GM18858 (cell line): ENCODE data around the gene CCND1.

Experiments
- ATAC-seq: cut with Tn5 transposase; IDR thresholded peaks from one replicate; pipeline ENCODE4 v1.9.1; 2021; ENCODE audit not compliant: unreplicated experiment

The CCND1 gene

DNA sequence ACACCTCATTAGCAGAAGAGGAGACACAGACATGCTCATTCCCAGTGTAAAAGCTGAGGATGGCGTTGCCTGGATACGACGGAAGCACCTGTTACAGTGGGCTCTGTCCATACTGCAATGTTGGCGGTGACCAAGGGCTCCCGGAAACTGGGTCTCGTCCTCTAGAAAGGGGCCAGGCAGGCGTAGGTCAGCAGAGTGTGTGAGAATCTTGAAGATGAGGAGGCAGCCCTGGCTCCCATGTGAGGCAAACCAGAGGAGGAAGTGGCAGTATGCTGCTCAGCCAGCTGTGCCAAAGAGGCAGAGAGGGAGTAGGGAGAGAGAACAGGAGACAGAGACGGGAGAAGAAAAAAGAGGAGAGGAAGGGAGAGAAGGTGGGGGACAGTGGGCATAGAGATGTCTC is 23.9 kb downstream of the CCND1 start:
- no peak for ATAC-seq

DNA sequence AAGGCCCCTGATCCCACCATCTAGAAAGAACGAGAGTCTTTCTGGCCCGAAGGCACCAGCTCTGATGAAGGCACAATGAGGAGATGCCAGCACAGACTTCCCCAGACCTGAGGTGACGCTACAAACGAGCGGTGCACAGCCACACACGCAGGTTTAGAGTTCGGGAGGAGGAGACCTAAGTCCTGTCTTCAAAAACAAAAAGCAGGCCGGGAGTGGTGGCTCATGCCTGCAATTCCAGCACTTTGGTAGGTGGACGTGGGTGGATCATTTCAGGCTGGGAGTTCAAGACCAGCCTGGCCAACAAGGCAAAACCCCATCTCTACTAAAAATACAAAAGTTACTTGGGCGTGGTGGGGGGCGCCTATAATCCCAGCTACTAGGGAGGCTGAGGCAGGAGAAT is 24.7 kb downstream of the CCND1 start:
- ATAC-seq: no peak

DNA sequence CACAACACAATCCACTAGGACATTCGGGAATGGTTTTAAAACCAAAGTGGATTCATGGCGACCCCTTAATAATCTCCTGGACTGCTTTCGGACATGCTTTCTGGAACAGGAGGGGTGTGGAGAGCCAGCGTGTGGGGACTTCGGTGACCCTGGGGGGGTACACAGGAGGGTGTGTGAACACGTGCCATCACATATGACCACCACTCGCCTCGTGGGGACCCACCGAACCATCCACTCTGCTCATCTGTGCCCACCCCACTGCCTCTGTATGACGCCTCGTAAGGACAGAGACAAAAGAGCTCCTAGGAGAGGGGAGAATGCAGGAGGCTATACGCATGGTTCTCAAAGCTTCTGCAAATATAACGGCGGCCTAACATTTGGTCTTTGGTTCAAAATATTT is 25.3 kb downstream of the CCND1 start:
- no peak for ATAC-seq

DNA sequence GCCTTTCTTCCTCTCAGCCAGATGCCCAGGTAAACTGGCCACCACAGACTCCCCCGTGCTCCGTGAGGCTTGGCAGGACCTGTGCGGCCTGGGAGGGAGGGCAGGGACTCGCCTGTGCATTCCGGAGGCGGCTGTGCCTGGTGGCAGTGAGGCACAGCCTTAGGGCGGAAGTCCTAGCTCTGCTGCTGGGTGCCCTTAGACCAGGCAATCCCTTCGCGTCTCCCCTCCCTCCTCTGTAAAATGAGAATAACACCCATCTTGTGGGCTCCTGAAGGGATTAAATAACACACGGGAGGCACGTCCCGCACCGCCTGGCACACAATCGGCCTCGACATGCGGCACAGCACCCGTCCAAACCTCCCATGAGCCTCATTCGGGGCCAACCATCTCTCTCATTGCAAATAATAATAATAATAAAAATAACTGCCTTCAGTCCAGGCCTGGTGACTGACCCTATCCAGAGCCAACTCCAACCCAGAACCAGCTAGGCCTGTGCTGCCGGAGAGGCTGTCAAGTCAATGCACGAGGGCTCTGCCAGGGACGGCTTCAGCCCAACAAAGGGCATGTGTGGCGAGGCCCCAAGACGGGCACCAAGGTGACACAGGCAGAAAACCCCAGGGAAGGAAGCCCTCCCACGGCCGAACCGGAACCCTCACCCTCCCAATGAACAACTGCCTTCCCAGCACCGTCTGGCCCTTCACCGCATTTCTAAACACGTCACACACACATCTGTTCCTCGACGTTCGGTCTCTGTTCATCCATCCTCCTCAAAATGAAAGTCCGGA is 26.0 kb downstream of the CCND1 start:
- ATAC-seq: no peak

DNA sequence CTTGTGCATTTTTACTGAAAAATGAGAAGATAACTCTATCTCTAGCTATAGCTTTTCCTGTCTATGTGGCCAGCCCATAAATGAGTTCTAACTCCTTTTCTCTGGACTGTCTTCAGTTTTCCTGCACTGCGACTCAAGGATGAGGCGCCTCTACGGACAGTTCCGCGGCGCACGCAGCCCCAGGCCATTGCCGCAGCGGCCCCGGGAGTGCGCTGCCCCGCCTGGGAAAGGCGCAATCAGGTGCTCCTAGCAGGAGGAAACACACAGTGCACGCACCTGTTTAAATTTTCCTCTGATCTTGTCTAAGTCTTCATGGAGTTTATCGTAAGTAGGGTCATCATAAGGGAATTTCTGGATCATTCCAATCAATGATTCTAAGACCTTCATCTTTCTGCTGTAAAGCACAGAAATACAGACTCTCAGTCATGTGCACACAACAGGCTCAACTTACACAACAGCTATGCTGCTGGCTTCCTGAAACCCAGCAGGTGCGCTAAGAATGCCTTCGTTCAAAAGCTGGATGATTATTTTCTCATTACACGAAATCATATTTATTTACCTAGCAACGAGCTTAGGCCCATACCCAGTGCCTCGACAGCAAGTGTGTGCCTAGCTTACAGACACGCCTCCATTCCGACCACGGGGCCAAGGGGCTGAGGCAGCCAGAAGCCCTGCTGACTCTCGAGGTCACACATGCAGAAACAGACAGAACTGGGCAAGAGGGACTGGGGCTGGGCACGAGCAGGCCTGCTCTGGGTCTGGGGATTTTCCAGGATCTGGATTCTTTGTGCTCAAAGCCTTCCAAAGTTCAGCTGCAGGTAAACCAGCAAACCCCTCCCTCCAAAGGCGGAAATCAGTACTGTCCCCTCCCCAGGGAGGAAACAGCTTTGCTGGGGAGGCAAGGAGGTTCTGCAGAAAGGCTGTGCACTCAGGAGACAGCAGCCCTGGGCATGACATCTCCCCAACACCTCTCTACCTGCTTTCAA is 27.0 kb downstream of the CCND1 start:
- ATAC-seq: no peak

DNA sequence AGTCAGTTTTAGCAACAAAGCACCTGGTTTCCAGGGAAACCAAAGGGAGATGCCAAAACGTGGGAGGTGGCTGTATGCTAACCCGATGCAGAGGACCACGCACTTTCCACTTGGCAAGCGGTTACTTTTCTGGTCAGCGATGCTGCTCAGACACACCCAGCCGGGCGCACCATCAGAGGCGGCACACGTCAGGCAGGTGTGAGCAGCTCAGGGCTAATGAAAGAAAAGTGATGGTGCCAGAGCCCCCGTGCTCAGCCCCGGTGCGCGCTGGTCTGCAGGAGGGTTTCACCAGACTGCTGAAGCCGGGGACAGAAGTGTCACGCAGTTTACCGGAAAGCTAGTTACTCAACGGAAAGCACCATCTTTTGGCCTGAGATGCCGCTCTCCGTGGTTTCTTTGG is 28.5 kb downstream of the CCND1 start:
- ATAC-seq: no peak

DNA sequence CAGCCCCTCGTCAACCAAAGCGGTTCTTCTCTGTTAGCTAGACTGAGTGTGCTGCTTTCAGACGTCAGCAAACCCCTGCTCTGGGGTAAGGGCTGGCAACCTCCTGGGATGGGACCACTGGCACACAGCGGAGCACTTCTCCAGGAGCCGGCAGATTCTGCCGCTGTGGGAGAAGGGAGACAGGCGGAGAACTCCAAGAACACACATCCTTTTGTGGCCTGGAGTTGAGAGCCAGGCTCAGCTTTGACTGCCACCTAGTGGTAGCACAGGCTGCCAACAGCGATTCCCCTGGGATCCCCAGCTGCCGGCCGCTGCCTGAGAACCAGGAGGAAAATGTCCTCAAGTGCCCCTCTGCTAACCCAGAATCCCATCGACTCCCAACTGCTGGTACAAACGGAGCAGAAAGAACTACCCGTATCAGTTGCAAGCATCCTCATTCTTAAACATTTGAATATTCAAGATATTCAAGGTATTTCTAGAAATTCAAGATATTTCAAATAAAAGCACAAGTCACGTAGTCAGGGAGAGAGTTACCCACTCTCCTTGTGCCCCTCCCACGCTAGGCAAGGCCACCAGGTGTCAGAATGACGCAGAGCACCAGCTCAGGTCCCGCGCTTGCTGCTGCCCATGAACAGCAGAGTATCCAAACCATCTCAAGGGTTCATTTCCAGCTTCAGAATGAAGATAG is 29.3 kb downstream of the CCND1 start:
- ATAC-seq: no peak

DNA sequence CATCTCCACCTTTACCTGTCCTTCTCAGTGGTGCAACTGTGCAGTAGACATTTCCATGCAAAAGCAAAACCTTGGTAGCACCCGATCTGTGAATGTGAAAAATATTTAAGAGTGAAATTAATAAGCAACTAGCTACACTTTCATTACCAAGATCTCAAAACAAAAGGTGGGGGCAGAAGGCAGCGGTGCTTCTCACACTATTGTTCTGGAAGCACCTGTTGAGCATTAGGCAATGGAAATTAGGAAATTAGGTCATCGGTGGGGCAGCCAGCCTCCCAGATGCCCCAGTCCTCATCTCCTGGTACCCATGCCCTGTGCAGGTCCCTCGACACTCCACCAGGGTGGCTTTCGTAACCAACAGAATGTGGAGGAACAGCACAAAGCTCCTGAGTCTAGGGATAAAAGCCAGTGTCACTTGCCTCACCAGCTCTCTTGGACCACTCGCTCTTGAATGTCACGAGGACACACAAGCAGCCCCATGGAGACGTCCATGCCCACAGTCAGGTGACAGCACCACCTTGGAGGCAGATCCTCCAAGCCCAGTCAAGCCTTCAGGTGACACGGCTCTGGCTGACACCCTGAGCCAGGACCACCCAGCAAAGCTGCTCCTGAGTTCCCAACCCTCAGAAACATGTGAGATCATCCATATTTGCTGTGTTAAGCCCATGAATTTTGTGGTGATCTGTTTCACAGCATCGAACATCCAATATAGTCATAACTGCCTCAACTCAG is 30.9 kb downstream of the CCND1 start:
- no peak for ATAC-seq

DNA sequence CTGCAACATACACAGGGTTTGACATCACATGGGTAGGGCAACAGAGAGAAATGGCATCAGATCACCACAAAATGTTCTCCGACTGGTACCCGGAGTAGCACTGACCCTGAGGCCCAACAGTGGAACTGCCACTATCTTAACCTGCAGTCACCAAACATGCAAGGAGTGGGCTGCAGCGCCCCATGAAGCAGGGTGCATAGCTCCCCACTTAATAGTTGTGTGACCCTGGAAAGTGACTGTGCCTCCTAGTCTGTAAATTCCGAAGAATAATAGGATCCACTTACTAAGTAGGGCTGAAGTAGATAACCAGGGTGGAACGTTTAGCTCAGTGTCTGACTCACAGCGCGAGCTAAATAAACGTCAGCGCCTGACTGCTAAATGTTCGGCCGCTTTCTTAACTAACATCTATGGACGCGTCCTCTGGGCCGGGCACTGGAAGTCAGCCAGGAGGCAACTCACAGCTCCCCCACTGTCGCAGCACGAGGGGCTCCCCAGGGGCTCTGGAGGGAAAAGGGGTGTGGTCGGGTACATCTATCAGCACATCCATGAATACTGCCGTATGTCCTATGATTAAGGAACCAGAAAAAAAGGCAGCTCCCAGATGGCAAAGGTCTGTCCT is 33.4 kb downstream of the CCND1 start:
- ATAC-seq: no peak

DNA sequence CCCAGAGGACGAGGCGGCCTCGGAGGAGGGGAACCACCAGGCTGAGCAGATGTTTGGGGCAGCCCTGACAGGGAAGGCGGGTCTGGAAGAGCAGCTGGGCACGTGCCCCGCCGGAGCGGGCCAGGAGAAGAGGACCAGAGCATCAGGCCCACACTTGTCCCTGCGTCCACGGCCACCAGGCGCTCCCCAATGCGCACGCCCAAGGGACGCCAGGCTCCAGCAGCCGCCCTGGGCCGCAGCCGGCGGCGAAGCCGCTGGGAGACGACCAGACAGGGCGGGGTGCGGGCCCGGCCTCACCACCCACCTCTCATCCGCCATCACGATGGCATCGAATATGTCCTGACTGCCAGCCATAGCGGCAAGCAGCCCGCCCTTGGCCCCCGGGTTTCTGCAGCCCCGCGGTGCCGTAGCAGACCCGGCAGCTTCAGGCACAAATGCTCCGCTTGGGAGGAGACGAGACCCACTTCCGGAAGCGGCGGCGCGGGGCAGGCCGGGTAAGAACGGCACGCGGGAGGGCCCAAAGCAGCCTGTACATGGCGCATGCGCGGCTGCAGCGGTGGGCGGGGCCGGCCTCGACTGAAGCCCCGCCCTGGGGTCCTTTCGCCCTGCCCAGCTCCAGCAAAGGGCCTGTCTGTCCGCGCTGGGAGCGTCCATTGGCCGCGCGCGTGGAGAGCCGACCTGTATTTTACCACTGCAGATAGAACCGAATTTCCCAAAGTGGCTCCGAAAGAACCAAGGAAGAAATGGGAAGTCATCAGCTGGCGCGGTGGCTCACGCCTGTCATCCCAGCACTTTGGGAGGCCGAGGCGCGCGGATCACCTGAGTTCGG is 34.1 kb downstream of the CCND1 start, which contains the start of gene LTO1:
Gene LTO1 (minus strand): TSS at position 468 of the 829 bp plus-strand sequence. CDS start 114 bp downstream, at position 354.
- peak; percentile 73 for ATAC-seq

DNA sequence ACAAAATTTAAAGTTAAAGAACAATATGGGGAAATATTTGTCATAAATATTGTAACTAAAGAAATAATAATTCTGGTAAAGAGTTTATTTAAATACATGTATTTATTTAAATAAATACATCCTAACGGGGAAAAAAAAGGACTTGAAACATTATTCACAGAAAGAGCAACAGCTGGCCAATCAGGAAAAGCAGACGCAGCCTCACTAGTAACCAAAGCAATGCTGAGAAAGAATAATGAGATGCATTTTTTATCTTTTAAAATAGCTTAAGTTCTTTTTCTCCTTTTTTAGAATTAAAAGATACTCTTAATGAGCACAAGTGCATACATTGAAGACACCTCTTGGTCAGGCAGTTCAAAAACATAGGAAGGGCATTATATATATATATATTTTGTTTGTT is 36.8 kb downstream of the CCND1 start:
- no peak for ATAC-seq

DNA sequence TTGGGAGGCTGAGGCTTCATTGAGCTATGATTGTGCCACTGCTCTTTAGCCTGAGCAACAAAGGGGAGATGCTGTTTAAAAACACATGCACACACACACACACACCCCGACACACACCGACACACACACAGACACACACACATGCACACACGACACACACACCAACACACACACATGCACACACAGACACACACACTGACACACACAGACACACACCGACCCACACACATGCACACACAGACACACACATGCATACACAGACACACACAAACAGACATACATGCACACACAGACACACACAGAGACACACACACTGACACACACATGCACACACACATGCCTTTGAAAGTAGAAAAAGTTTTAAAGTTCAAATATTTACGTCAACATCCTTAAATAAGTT is 39.7 kb downstream of the CCND1 start:
- no peak for ATAC-seq

DNA sequence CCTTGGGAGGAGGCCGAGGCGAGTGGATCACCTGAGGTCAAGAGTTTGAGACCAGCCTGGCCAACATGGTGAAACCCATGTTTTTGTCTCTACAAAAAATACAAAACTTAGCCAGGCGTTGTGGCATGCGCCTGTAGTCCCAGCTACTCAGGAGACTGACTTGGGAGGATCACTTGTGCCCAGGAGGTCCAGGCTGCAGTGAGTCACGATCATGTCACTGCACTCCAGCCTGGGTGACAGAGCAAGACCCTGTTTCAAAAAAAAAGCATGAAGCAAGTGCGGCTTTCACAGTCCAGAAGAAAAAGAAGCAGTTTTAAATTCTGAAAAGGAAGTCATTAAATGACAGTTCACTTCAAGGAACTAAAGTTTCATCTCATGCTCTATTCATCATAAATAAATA is 41.3 kb downstream of the CCND1 start:
- no peak for ATAC-seq

DNA sequence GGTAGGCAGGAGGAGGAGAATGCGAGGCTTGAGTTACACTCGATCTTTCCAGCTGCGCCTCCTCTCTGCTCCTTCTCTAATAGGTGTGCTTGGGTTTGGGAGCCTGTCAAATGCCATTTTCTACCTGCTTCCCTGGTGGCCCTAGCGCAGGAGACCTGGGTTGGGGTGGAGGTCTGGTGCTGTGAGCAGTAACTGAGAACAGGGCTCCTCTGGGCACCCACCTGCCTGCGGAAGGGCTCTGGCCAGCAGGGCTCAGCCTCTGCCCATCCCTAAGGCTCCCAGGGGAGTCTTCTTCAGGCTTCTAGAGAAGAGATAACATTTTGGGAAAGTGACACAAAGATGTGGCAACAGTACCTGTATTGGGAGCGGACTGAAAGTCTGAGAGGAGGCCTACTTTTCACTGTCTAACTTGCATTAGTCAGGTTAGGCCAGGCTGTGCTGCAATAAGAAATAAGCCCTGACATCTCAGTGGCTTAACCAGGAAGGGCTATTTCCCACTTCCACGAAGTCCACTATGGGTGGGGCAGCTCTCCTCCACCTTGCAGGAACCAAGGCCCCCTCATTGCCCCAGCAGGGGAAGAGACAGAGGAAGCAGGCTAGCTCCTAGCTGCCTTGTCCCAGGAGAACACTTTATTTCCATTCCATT is 41.8 kb downstream of the CCND1 start:
- no peak for ATAC-seq

DNA sequence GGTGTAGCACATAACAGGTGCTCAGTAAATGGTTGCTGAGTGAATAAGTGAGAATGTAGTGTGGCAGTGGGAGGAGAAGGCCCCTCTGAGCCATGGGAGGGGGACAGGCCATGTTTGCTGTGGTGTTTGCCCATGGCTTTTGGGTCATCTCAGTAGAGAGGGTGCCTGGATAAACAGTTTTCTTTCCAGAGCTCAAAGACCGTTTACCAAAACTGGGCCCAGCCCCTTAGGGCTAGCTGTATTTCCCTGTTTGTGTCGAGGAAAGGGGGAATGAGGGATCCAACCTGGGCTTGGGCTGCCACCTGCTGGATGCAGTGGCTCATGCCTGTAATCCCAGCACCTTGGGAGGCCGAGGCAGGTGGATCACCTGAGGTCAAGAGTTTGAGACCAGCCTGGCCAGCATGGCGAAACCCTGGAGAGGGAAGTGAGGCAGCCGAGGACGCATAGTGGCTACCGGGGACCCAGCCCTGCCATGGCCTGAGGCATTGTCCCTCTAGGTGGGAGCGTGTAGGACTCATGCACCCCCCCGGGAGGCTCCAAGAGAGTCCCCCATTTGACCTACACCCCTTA is 42.9 kb downstream of the CCND1 start:
- no peak for ATAC-seq

DNA sequence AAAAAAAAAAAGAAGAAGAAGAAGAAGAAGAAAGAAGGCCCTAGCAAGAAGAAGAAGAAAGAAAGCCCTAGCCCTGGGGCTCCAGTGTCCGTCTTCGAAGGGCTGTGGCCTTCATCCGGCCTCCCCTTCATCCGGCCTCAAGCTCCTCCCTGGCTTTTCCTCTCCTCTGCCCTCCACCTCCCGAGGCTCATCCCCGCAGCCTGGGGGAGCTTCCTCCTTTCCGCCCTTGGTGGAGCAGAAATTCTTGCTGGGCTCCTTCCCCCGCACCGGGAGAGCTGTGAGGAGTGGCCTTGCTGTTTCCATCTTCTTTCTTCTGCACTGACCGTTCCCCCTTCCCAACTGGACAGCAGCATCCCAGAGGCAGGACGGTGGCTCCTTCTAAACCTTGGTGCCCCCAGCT is 43.7 kb downstream of the CCND1 start:
- ATAC-seq: no peak

DNA sequence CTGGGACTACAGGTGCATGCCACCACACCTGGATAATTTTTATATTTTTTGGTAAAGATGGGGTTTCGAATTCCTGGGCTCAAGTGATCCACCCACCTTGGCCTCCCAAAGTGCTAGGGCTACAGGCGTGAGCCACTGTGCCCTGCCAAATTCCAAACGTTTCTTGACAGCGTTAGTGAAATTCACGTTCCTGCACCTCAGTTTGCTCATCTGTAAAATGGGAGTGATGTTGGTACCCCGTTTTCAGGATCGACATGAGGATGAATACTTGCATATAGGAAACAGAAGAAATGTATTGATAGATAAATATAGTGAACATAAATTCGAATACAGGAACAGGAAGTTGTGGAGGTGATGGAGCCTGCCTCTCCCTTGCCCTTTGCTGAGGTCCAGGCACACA is 44.4 kb downstream of the CCND1 start:
- ATAC-seq: no peak

DNA sequence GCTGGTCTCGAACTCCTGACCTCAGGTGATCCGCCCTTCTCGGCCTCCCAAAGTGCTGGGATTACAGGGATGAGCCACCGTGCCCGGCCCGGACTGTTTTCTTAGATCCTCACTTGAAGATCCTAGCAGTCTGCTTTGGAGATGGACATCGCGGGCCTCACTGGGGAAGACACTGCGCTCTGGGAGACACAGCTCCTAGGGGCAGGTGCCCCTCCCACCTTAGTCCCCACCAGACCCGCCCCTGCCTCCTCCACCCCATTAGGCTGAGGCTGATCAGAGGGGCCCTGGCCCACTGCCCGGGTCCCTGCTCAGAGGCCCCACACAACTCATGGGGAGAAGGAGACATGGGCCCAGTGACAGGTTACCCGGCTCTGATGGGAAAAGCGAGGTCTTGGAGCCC is 45.5 kb downstream of the CCND1 start:
- no peak for ATAC-seq

DNA sequence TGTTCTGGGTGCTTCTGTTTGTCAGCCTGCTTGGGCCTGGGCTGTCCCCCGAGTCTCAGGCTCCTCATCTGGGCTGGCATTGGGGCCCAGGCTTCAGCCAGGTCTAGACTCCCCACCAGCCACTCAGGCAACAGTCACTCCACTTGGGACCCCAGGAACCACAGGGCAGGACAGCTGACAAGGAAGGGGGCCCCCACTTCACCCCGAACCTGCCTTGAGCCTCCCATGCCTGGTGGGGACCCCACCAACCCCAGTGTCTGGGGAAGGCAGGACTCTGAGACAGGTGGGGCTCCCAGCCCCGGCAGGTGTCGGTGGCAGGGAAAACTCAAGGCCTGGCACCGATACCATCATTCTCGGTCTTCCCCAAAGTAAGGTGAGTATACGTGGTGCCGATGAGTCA is 45.9 kb downstream of the CCND1 start:
- ATAC-seq: no peak
